Endothelial cell of umbilical vein (primary cell): Measurements from ENCODE around the gene KAZN.

Experiments
- EZH2 ChIP-seq: IDR thresholded peaks from 2 replicates; pipeline ENCODE4 v1.6.1; 2012; ENCODE audit warnings: borderline replicate concordance, low read depth, mild to moderate bottlenecking, moderate library complexity, low read length, inconsistent platforms; ENCODE audit not compliant: severe bottlenecking
- JUN ChIP-seq: IDR thresholded peaks from 2 replicates; pipeline ENCODE4 v1.6.1; 2011; ENCODE audit warnings: borderline replicate concordance, low read depth; ENCODE audit not compliant: insufficient read length, insufficient read depth
- POLR2A ChIP-seq: IDR thresholded peaks from 2 replicates; pipeline ENCODE4 v1.6.1; 2012; ENCODE audit warnings: low read depth, mild to moderate bottlenecking, control low read depth, low read length
- POLR2AphosphoS5 ChIP-seq: IDR thresholded peaks from 2 replicates; pipeline ENCODE4 v1.6.1; 2012; ENCODE audit warnings: low read depth, mild to moderate bottlenecking, control low read depth, low read length, moderate library complexity; ENCODE audit not compliant: insufficient read depth
- TF ChIP-seq, protein P1 (sequence below), 2 donors: IDR thresholded peaks; 1 replicate in 1 of 2; 2 replicates in 1 of 2; pipeline ENCODE4 v1.5.1; 2011; ENCODE audit warnings: low read length in 2 of 2, mild to moderate bottlenecking in 2 of 2, moderate library complexity in 2 of 2, control low read depth in 1 of 2, inconsistent platforms in 1 of 2, low read depth in 1 of 2; ENCODE audit not compliant: insufficient read depth in 1 of 2; ENCODE audit errors: extremely low read depth in 1 of 2
- TF ChIP-seq, protein P2 (sequence below): IDR thresholded peaks from 2 replicates; pipeline ENCODE4 v1.6.1; 2011; ENCODE audit not compliant: insufficient read depth, insufficient read length

DNA sequence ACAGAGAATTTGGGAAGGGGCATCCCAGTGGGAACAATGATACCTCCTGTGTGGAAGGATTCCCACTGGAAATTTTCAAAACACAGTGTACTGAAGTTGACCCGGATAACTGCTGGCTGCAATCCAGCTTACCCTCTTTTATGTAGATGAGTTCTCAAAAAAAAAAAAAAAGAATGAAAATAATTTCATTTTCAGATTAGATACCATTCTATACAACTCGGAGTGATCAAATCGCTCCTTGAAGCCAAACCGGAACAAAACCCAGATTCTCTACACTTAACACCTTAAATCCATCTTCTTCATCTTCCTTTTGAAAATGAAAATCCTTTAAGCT, 69.1 kb downstream of the KAZN start:
- TF ChIP-seq, protein P1, sequence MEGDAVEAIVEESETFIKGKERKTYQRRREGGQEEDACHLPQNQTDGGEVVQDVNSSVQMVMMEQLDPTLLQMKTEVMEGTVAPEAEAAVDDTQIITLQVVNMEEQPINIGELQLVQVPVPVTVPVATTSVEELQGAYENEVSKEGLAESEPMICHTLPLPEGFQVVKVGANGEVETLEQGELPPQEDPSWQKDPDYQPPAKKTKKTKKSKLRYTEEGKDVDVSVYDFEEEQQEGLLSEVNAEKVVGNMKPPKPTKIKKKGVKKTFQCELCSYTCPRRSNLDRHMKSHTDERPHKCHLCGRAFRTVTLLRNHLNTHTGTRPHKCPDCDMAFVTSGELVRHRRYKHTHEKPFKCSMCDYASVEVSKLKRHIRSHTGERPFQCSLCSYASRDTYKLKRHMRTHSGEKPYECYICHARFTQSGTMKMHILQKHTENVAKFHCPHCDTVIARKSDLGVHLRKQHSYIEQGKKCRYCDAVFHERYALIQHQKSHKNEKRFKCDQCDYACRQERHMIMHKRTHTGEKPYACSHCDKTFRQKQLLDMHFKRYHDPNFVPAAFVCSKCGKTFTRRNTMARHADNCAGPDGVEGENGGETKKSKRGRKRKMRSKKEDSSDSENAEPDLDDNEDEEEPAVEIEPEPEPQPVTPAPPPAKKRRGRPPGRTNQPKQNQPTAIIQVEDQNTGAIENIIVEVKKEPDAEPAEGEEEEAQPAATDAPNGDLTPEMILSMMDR (IDR thresholded peaks at IDR 0.05; ENCODE audit: extremely low read depth in 1 of 2, insufficient read depth in 1 of 2, low read depth in 1 of 2, low read length in 2 of 2) = no peak
- TF ChIP-seq POLR2AphosphoS5 (no peak), POLR2A (no peak), EZH2 (no peak), JUN (no peak)
- TF ChIP-seq, protein P2, sequence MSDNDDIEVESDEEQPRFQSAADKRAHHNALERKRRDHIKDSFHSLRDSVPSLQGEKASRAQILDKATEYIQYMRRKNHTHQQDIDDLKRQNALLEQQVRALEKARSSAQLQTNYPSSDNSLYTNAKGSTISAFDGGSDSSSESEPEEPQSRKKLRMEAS = no peak
